Caco-2 (cell line): ENCODE measurements around the gene ATP10D. TPM values are rescaled to one million over a fixed set of nuclear protein-coding genes. Genes with fewer than 3 reads are reported as not detected.

Experiments used
- BruUV-seq: library from RNA; stranded (reverse); fragments of 400-500 nt; replicated peaks from 2 replicates; lab custom pipeline; 2021; lab: Mats Ljungman, UMichigan
- CTCF ChIA-PET: fragments of 300-600 bp; sonication (Branson Sonifier 250); formaldehyde crosslinking; loops from one replicate; lab custom pipeline; 2022; ENCODE audit warnings: antibody characterized with exemption; lab: Charles Lee
- POLR2A ChIA-PET: fragments of 300-600 bp; sonication (Branson Sonifier 250); formaldehyde crosslinking; loops from one replicate; lab custom pipeline; 2022; ENCODE audit warnings: antibody characterized with exemption; lab: Charles Lee
- DNase-seq, 2 experiments: peaks; one replicate each; pipeline versions ENCODE4 v3.0.0 to v3.0.0-alpha.2; 2020 to 2022
- H3K27me3 ChIP-seq: replicated peaks from 2 replicates; pipeline ENCODE4 v1.6.0; 2011; ENCODE audit warnings: low read length; ENCODE audit not compliant: control insufficient read depth, insufficient read depth
- H3K36me3 ChIP-seq: 2 replicates; pipeline ENCODE4 v1.5.1; 2011; ENCODE audit warnings: low read length; ENCODE audit not compliant: control insufficient read depth, insufficient read depth
- H3K4me1 ChIP-seq: fragments of 250-450 bp; sonication (Bioruptor Pico); 2 replicates; pipeline ENCODE4 v1.5.1; 2020; ENCODE audit warnings: mild to moderate bottlenecking
- H3K4me3 ChIP-seq: 2 replicates; pipeline ENCODE4 v1.5.1; 2011; ENCODE audit warnings: low read depth, mild to moderate bottlenecking, control low read depth, low read length
- H3K9me3 ChIP-seq: fragments of 250-450 bp; sonication (Bioruptor Pico); 2 replicates; pipeline ENCODE4 v1.5.1; 2020; ENCODE audit warnings: mild to moderate bottlenecking, moderate library complexity
- H3K27ac Mint-ChIP-seq: one replicate; pipeline ENCODE4 v1.8.0; 2022; ENCODE audit warnings: mixed read lengths; ENCODE audit not compliant: unreplicated experiment
- H3K27me3 Mint-ChIP-seq: one replicate; pipeline ENCODE4 v1.8.0; 2022; ENCODE audit warnings: mixed read lengths; ENCODE audit not compliant: insufficient read depth, unreplicated experiment
- H3K36me3 Mint-ChIP-seq: one replicate; pipeline ENCODE4 v1.8.0; 2022; ENCODE audit warnings: mild to moderate bottlenecking, mixed read lengths; ENCODE audit not compliant: insufficient read depth, unreplicated experiment
- H3K4me1 Mint-ChIP-seq: one replicate; pipeline ENCODE4 v1.8.0; 2022; ENCODE audit warnings: low read depth, mixed read lengths; ENCODE audit not compliant: unreplicated experiment
- H3K4me3 Mint-ChIP-seq: one replicate; pipeline ENCODE4 v1.8.0; 2022; ENCODE audit warnings: mild to moderate bottlenecking, moderate library complexity, mixed read lengths; ENCODE audit not compliant: unreplicated experiment
- H3K9me3 Mint-ChIP-seq: one replicate; pipeline ENCODE4 v1.8.0; 2022; ENCODE audit warnings: mixed read lengths; ENCODE audit not compliant: unreplicated experiment
- intact Hi-C: fragments of 100-400 bp; cut with micrococcal nuclease; formaldehyde crosslinking; loops from one replicate; pipeline ENCODE4 v1.10.0; 2022; ENCODE audit not compliant: unreplicated experiment
- total RNA-seq: library from RNA; stranded (reverse); gene quantifications from 2 replicates; pipeline ENCODE4 v1.2.3, GENCODE V29; 2022
- TF ChIP-seq, protein P1 (sequence below), 2 experiments: fragments of 200-600 bp in 1 of 2; IDR thresholded peaks; 1 replicate in 1 of 2; 2 replicates in 1 of 2; pipeline versions ENCODE4 v1.5.1 to v1.8.0; 2011 to 2022; ENCODE audit warnings: antibody characterized with exemption in 1 of 2, control low read depth in 1 of 2, inconsistent platforms in 1 of 2, low read depth in 1 of 2, low read length in 1 of 2, mild to moderate bottlenecking in 1 of 2, moderate library complexity in 1 of 2; ENCODE audit not compliant: insufficient read depth in 1 of 2, severe bottlenecking in 1 of 2, unreplicated experiment in 1 of 2

Gene ATP10D
- total RNA-seq, 1 experiment from 2014 or later = 44.5 TPM

GRCh38 chr4:47478804-47479203, 6.3 kb upstream of the ATP10D start:
- CTCF ChIA-PET = no interaction called here
- Histone ChIP-seq H3K36me3 (no peaks in the 10 kb centered on the region), H3K4me3 (no peak overlapping the region), H3K9me3 (no peaks in the 10 kb centered on the region), H3K4me1 (peaks cover 18% of the 10 kb centered on the region), H3K27me3 (no peaks in the 10 kb centered on the region)
- Mint-ChIP-seq H3K27me3 (no peaks in the 10 kb centered on the region), H3K9me3 (no peaks in the 10 kb centered on the region), H3K27ac (no peak overlapping the region), H3K36me3 (no peaks in the 10 kb centered on the region), H3K4me1 (peaks cover 8% of the 10 kb centered on the region), H3K4me3 (no peak overlapping the region)
- TF ChIP-seq, protein P1, sequence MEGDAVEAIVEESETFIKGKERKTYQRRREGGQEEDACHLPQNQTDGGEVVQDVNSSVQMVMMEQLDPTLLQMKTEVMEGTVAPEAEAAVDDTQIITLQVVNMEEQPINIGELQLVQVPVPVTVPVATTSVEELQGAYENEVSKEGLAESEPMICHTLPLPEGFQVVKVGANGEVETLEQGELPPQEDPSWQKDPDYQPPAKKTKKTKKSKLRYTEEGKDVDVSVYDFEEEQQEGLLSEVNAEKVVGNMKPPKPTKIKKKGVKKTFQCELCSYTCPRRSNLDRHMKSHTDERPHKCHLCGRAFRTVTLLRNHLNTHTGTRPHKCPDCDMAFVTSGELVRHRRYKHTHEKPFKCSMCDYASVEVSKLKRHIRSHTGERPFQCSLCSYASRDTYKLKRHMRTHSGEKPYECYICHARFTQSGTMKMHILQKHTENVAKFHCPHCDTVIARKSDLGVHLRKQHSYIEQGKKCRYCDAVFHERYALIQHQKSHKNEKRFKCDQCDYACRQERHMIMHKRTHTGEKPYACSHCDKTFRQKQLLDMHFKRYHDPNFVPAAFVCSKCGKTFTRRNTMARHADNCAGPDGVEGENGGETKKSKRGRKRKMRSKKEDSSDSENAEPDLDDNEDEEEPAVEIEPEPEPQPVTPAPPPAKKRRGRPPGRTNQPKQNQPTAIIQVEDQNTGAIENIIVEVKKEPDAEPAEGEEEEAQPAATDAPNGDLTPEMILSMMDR (IDR thresholded peaks at IDR 0.05; ENCODE audit: insufficient read depth in 1 of 2, low read depth in 1 of 2, low read length in 1 of 2, severe bottlenecking in 1 of 2, unreplicated experiment in 1 of 2) = no peak
- BruUV-seq = no TSS peak
- POLR2A ChIA-PET = no interaction called here
- DNase-seq = no peak
- intact Hi-C loops = no loop called here

DNA sequence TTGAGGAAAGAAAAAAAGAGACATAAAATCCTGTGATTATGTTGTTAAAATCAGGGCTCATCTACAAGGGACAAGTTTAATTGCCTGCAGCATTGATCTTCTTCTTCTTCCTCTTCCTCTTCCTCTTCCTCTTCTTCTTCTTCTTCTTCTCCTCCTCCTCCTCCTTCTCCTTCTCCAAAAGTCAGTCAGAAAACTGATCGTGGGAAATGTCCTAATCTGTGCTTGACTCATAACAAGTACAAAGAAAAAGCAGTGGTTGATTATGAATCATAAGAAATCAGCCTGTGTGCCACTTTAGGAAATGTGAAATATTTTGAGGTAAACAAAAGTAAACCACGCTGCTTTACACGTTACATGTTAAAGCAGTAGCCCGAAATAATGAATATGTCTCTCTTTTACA, 2.7 kb upstream of the ATP10D start:
- ChIA-PET CTCF (interaction anchor here (1.6 kb wide), 1 partner anchor 19 kb away, joined by 3 read pairs; the partner anchor contains the start of gene COMMD8), POLR2A (no interaction called here)
- Histone ChIP-seq H3K36me3 (no peaks in the 10 kb centered on the region), H3K4me3 (no peak overlapping the region), H3K4me1 (peaks cover 18% of the 10 kb centered on the region), H3K27me3 (no peaks in the 10 kb centered on the region), H3K9me3 (no peaks in the 10 kb centered on the region)
- TF ChIP-seq, protein P1 (IDR thresholded peaks at IDR 0.05; ENCODE audit: insufficient read depth in 1 of 2, low read depth in 1 of 2, low read length in 1 of 2, severe bottlenecking in 1 of 2, unreplicated experiment in 1 of 2) = no peak
- DNase-seq = no peak
- BruUV-seq = no TSS peak
- Mint-ChIP-seq H3K4me3 (no peak overlapping the region), H3K4me1 (peaks cover 8% of the 10 kb centered on the region), H3K27me3 (no peaks in the 10 kb centered on the region), H3K36me3 (peaks cover 7% of the 10 kb centered on the region), H3K27ac (no peak overlapping the region), H3K9me3 (no peaks in the 10 kb centered on the region)
- intact Hi-C loops = no loop called here

GRCh38 chr4:47483745-47484144, 1.3 kb upstream of the ATP10D start:
- no peaks in the 10 kb centered on the region for H3K9me3 Mint-ChIP-seq
- Histone ChIP-seq H3K36me3 (no peaks in the 10 kb centered on the region), H3K4me1 (peaks cover 18% of the 10 kb centered on the region), H3K9me3 (no peaks in the 10 kb centered on the region), H3K4me3 (no peak overlapping the region), H3K27me3 (no peaks in the 10 kb centered on the region)
- TF ChIP-seq, protein P1 (IDR thresholded peaks at IDR 0.05; ENCODE audit: insufficient read depth in 1 of 2, low read depth in 1 of 2, low read length in 1 of 2, severe bottlenecking in 1 of 2, unreplicated experiment in 1 of 2) = no peak
- H3K27me3 Mint-ChIP-seq = no peaks in the 10 kb centered on the region
- peak overlapping the region; percentile 99 for H3K27ac Mint-ChIP-seq
- peak; percentile 26 to 31 for DNase-seq
- ChIA-PET POLR2A (interaction anchor here (2.4 kb wide), 1 partner anchor 11 kb away, joined by 11 read pairs; no protein-coding TSS in a partner anchor), CTCF (interaction anchor here (0.6 to 2.5 kb wide), 3 partner anchors 12 to 59 kb away, joined by 3 to 23 read pairs (median 5); partner anchors contain the start of gene COMMD8)
- no TSS peak for BruUV-seq
- peak overlapping the region; percentile 100 for H3K4me3 Mint-ChIP-seq
- peaks cover 7% of the 10 kb centered on the region for H3K36me3 Mint-ChIP-seq
- intact Hi-C loops = no loop called here
- H3K4me1 Mint-ChIP-seq = peaks cover 4% of the 10 kb centered on the region
